GM21619 (cell line): ENCODE measurements around the gene DNLZ.

Experiments
- ATAC-seq: cut with Tn5 transposase; IDR thresholded peaks from one replicate; pipeline ENCODE4 v1.9.1; 2021; ENCODE audit not compliant: unreplicated experiment

The DNLZ gene

GRCh38 chr9:136345281-136346156 is 18.0 kb downstream of the DNLZ start:
- no peak for ATAC-seq

GRCh38 chr9:136344544-136345280 is 18.8 kb downstream of the DNLZ start:
- no peak for ATAC-seq

GRCh38 chr9:136343884-136344269 is 19.7 kb downstream of the DNLZ start:
- ATAC-seq, result no peak

- ATAC-seq, result no peak
Measured at GRCh38 chr9:136343121-136343883, 20.2 kb downstream of the DNLZ start.

DNA sequence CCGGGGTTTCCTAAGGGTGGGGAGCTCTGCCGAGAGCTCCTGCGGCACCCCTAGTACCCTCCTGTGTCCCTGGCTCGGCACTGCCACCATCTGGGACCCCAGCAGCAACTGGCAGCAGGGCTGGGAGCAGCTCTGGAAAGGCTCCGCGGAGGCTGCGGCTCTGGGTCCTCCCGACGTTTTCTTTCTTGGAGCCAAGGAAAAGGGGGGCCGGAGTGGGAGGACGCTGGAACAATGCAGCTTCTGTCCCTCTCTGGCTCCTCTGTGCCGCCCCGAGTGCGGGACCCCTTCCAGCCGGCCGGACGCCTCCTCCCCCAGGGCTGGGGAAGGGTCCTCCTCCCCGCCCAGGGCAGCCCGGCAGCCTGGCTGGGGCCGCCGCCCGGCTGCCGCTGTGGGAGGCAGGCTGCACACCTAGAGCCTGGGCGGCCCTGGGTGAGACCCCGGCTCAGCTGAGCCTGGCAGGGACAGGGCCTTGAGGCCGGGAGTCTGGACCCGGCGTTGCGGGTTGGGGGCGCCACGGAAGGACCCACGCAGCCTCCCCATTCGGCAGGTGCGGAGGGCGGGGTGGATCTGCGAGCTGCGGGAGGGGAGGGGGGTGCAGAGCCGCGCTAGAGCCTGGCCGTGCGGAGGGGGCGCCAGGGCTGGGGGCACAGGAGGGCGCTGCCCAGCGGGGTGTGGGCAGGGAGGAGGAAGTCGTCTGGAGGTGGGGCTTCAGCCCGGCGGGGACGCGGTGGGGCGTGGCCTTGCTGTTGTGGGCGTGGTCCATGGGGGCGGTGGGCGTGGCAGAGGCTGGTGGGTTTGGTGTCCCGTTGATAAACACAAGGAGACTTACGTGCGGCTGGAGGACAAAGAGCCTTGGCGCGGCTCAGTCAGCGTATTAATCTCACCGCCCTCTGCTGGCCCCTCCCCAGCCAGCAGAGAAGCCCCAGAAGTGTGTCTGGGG is 21.1 kb downstream of the DNLZ start:
- no peak for ATAC-seq

DNA sequence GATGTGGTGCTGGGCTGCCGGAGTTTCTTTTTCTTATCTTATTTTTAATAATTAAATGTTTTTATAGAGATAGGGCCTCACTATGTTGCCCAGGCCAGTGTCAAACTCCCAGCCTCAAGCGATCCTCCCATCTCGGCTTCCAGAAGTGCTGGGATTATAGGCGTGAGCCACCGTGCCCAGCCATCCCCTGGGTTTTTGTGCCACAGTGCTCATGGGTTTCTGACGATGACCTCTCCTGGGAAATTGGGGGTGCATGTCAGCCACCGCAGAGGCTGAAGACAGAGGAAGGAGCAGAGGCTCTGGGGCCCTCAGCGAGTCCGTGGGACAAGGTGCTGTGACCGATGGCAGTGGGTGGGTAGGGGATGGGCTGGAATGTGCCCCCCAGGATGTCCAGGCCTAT is 21.8 kb downstream of the DNLZ start:
- ATAC-seq, result no peak

DNA sequence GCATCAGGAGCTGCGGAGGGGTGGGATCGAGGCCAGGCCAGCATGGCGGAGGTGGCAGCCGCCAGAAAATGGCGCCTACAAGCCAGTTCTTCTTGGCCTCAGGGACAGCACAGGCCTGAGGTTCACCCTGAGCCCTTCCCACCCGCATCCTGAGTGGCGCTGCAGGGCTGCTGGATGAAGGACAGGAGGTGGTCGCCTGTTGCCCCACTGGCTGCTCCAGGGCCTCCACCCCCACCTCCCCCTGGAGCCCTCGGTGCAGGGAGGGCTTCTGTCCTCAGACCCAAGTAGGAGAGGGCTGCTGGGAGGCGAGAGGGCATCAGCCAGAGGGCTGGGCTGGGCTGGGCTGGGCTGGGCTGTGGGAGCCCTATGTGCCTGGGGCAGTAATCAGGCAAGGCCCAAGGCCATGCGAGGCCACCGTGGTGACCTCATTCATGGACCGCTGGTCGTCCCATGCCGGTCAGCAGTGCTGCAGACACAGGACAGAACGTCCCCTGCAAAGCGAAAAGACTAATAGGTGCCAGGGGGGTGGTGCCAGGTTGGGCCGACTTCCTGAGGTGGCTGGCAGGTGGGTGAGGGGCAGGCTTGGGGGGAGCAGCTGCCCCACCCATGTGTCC is 22.4 kb downstream of the DNLZ start:
- no peak for ATAC-seq

- no peak for ATAC-seq
Measured at GRCh38 chr9:136340356-136341041, 23.0 kb downstream of the DNLZ start.

- no peak for ATAC-seq
Measured at GRCh38 chr9:136339958-136340310, 23.6 kb downstream of the DNLZ start.

DNA sequence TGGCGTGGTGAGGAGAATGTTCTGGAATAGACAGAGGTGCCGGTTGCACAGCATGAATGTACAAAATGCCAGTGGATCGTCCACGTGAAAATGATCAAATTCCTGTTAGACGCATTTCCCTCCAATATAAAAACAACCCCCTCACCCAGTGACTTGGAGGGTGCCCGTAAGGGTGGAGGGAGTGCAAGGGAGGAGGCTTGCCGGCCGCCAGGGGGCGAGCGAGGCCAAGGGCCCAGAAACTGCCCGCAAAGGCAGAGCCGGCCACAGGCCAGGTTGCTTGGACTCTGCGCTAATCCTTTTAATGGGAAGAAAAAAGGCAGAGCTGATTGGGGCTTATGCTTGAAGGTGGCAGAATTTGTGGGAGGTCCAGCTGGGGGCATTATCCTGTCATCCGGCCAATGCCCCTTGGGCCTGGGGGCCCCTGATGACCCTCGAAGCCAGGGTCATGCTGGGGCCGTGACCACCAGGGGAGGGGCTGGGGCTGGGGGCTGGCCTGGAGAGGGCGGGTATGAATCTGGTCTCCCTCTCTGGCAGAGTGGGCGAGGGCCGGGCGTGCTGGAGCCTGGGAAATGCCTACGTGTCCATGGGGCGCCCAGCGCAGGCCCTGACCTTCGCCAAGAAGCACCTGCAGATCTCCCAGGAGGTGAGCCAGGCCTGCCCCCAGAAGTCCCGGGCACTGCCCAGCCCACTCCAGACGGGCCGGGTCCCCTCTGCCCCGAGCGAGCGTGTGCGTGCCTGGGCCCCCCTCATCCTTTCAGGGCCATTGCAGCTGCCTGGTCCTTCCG is 24.2 kb downstream of the DNLZ start:
- ATAC-seq, result no peak

DNA sequence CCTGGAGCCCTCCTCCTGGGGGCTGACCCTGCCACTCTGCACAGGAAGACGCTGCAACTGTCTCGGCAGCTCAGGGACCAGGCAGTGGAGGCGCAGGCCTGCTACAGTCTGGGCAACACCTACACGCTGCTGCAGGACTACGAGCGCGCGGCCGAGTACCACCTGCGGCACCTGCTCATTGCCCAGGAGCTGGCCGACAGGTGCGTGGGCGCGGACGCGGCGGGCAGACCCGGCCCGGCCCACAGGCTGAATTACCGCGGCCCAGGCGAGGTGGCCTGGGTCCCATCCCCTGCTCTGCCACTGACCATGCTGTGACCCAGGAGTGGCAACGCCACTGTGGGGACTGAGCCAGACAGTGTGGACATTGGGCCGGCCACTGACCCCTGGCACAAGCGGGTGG is 25.0 kb downstream of the DNLZ start:
- no peak for ATAC-seq

GRCh38 chr9:136337416-136338395 is 25.8 kb downstream of the DNLZ start:
- ATAC-seq, result no peak

DNA sequence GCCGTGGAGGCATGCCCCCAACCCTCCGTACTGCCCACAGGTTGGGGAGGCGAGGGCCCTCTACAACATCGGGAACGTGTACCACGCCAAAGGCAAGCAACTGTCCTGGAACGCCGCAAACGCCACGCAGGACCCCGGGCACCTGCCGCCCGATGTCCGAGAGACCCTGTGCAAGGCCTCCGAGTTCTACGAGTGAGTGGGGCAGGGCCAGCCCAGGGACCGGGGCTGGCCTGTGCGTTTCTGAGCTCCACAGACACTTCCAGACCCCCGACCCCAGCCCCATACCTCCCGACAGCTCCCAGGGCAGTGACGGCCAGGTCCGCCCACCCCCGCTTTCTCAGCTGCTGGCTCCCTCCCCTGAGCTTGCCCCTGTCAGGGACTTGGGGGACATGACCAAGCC is 26.7 kb downstream of the DNLZ start:
- no peak for ATAC-seq

GRCh38 chr9:136336156-136336870 is 27.2 kb downstream of the DNLZ start:
- no peak for ATAC-seq

DNA sequence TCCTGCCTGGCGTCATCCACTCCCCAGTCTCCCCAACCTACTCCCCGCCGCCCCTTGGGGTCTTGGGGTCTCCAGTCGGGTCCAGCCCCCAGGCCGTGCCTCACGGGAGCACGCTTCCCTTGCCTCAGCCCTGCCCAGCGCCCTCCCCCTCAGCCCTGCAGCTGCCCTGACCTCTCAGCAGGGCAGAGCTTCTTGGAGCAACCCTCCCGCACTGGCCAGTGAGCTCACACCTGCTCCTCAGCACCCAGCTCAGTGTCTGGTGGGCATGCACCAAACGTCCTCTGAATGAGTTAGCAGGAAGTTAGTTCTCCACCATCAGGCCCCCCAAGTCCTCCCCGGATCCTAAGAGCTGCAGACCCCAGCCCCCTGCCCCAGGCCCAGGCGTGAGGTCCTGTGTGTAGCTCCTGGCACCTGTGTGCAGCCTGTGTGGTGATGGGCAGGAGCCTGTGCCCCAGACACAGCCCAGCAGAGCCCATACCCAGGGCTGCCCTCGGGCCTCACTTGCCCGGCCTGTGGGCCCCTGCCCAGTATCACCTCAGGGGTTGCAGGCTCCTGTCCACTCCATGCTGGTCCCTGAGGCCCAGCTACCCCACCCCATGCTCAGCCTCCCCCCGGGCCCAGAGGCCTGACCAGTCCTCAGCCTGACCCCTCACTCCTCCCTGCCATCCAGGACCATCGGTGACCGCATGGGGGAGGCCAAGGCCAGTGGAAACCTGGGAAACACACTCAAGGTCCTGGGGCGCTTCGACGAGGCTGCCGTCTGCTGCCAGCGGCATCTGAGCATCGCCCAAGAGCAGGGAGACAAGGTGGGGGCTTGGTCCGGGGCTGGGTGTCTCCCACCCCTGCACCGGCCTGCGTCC is 28.0 kb downstream of the DNLZ start:
- no peak for ATAC-seq

GRCh38 chr9:136334541-136334940 is 29.0 kb downstream of the DNLZ start:
- no peak for ATAC-seq
